ENCODE measurements around the gene AXL. TPM values are rescaled to one million over a fixed set of nuclear protein-coding genes. Genes with fewer than 3 reads are reported as not detected.
A peak's percentile ranks its signal among the peaks of the same experiment; 100 is the strongest.

Gene AXL
- total RNA-seq, 1 experiment from 2014 or later = 107 TPM

GRCh38 chr19:41302624-41303351 is 83.8 kb downstream of the AXL start:
- H3K4me3 Mint-ChIP-seq (ENCODE audit: low read depth, unreplicated experiment) = no peak overlapping the region
- CTCF ChIA-PET = interaction anchor here (0.7 kb wide), 2 partner anchors 37 to 1282 kb away, joined by 3 read pairs; no protein-coding TSS in a partner anchor
- TF ChIP-seq CTCF (IDR thresholded peaks at IDR 0.05; ENCODE audit: unreplicated experiment) = no peak
- no peaks in the 10 kb centered on the region for H3K9me3 Mint-ChIP-seq (ENCODE audit: low read depth, unreplicated experiment)
- no peaks in the 10 kb centered on the region for H3K27me3 Mint-ChIP-seq (ENCODE audit: unreplicated experiment)
- DNase-seq = no peak
- intact Hi-C loops (cut with micrococcal nuclease; ENCODE audit: unreplicated experiment) = no loop called here
- H3K36me3 Mint-ChIP-seq (ENCODE audit: insufficient read depth, unreplicated experiment) = peaks cover 97% of the 10 kb centered on the region
- no peaks in the 10 kb centered on the region for H3K4me1 Mint-ChIP-seq (ENCODE audit: low read depth, unreplicated experiment)
- no peak overlapping the region for H3K27ac Mint-ChIP-seq (ENCODE audit: unreplicated experiment)
- BruUV-seq (replicated peaks) = no TSS peak

GRCh38 chr19:41303954-41304353 is 84.9 kb downstream of the AXL start:
- H3K9me3 Mint-ChIP-seq (ENCODE audit: low read depth, unreplicated experiment) = no peaks in the 10 kb centered on the region
- DNase-seq = no peak
- peaks cover 94% of the 10 kb centered on the region for H3K36me3 Mint-ChIP-seq (ENCODE audit: insufficient read depth, unreplicated experiment)
- BruUV-seq (replicated peaks) = no TSS peak
- intact Hi-C loops (cut with micrococcal nuclease; ENCODE audit: unreplicated experiment) = no loop called here
- no peak overlapping the region for H3K4me3 Mint-ChIP-seq (ENCODE audit: low read depth, unreplicated experiment)
- H3K27ac Mint-ChIP-seq (ENCODE audit: unreplicated experiment) = no peak overlapping the region
- no peaks in the 10 kb centered on the region for H3K27me3 Mint-ChIP-seq (ENCODE audit: unreplicated experiment)
- TF ChIP-seq CTCF (IDR thresholded peaks at IDR 0.05; ENCODE audit: unreplicated experiment) = no peak
- CTCF ChIA-PET = interaction anchor here (0.7 kb wide), 1 partner anchor 624 kb away, joined by 3 read pairs; the partner anchor contains the start of gene ERFL
- peaks cover 12% of the 10 kb centered on the region for H3K4me1 Mint-ChIP-seq (ENCODE audit: low read depth, unreplicated experiment)

GRCh38 chr19:41304706-41305483 is 85.9 kb downstream of the AXL start:
- BruUV-seq (replicated peaks) = no TSS peak
- no peak overlapping the region for H3K27ac Mint-ChIP-seq (ENCODE audit: unreplicated experiment)
- TF ChIP-seq CTCF (IDR thresholded peaks at IDR 0.05; ENCODE audit: unreplicated experiment) = no peak
- H3K27me3 Mint-ChIP-seq (ENCODE audit: unreplicated experiment) = no peaks in the 10 kb centered on the region
- H3K4me3 Mint-ChIP-seq (ENCODE audit: low read depth, unreplicated experiment) = no peak overlapping the region
- intact Hi-C loops (cut with micrococcal nuclease; ENCODE audit: unreplicated experiment) = no loop called here
- CTCF ChIA-PET = no interaction called here
- no peaks in the 10 kb centered on the region for H3K9me3 Mint-ChIP-seq (ENCODE audit: low read depth, unreplicated experiment)
- DNase-seq = no peak
- peaks cover 94% of the 10 kb centered on the region for H3K36me3 Mint-ChIP-seq (ENCODE audit: insufficient read depth, unreplicated experiment)
- peaks cover 17% of the 10 kb centered on the region for H3K4me1 Mint-ChIP-seq (ENCODE audit: low read depth, unreplicated experiment)

GRCh38 chr19:41305927-41306793 is 87.1 kb downstream of the AXL start:
- H3K4me3 Mint-ChIP-seq (ENCODE audit: low read depth, unreplicated experiment) = no peak overlapping the region
- no peak for TF ChIP-seq CTCF (IDR thresholded peaks at IDR 0.05; ENCODE audit: unreplicated experiment)
- no peak for DNase-seq
- intact Hi-C loops (cut with micrococcal nuclease; ENCODE audit: unreplicated experiment) = no loop called here
- H3K4me1 Mint-ChIP-seq (ENCODE audit: low read depth, unreplicated experiment) = peaks cover 17% of the 10 kb centered on the region
- BruUV-seq (replicated peaks) = no TSS peak
- H3K27ac Mint-ChIP-seq (ENCODE audit: unreplicated experiment) = peak overlapping the region; percentile 26
- no peaks in the 10 kb centered on the region for H3K9me3 Mint-ChIP-seq (ENCODE audit: low read depth, unreplicated experiment)
- no peaks in the 10 kb centered on the region for H3K27me3 Mint-ChIP-seq (ENCODE audit: unreplicated experiment)
- CTCF ChIA-PET = interaction anchor here (0.5 kb wide), 1 partner anchor 14 kb away, joined by 5 read pairs; no protein-coding TSS in a partner anchor
- peaks cover 94% of the 10 kb centered on the region for H3K36me3 Mint-ChIP-seq (ENCODE audit: insufficient read depth, unreplicated experiment)
